Right renal pelvis (tissue), 4 donors: ENCODE results near the gene CHAT. TPM values are rescaled to one million over a fixed set of nuclear protein-coding genes. Genes with fewer than 3 reads are reported as not detected.

ENCODE experiments used
- polyA plus RNA-seq, 4 donors: library from polyadenylated mRNA; unstranded; fragments of 120-200 nt; gene quantifications; one replicate each; pipeline ENCODE4 v1.2.1, GENCODE V29; 2013; ENCODE audit not compliant: insufficient read length in 4 of 4

CHAT gene
- polyA plus RNA-seq, 4 donors = not detected

Other genes starting within 250 kb of the CHAT start
- under 1 TPM in 2 of 4 donors, not detected in 2; 0.05 to 0.07 TPM for gene DRGX, start 217.9 kb upstream of the CHAT start, polyA plus RNA-seq
- 10 to 100 TPM; 15.2 to 17.7 (median 16.4) TPM for gene ERCC6, start 74.9 kb upstream of the CHAT start, polyA plus RNA-seq
- gene SLC18A3, start 3.7 kb upstream of the CHAT start, polyA plus RNA-seq = not detected
- gene C10orf53, start 65.6 kb downstream of the CHAT start, polyA plus RNA-seq = not detected
- 10 to 100 TPM; 38.0 to 46.1 (median 38.9) TPM for gene OGDHL, start 148.3 kb downstream of the CHAT start, polyA plus RNA-seq